HEK293 (cell line): Measurements from ENCODE around the gene HMGA1.

Source experiments
- ATF2 ChIP-seq: fragments of 450-650 bp; formaldehyde crosslinking; IDR thresholded peaks from 2 replicates; pipeline ENCODE4 v1.5.1; 2016; ENCODE audit warnings: missing biosample characterization, missing genetic modification characterization, low read depth
- PRDM10 ChIP-seq: fragments of 450-650 bp; formaldehyde crosslinking; IDR thresholded peaks from 2 replicates; pipeline ENCODE4 v1.5.1; 2016; ENCODE audit warnings: missing biosample characterization, missing genetic modification characterization
- ZBTB17 ChIP-seq: fragments of 450-650 bp; formaldehyde crosslinking; IDR thresholded peaks from 2 replicates; pipeline ENCODE4 v1.5.1; 2016; ENCODE audit warnings: missing biosample characterization, missing genetic modification characterization
- ZBTB21 ChIP-seq: fragments of 450-650 bp; formaldehyde crosslinking; IDR thresholded peaks from 2 replicates; pipeline ENCODE4 v1.5.1; 2017; ENCODE audit warnings: missing biosample characterization, missing genetic modification characterization
- ZBTB7A ChIP-seq: fragments of 450-650 bp; formaldehyde crosslinking; IDR thresholded peaks from 2 replicates; pipeline ENCODE4 v1.5.1; 2016; ENCODE audit warnings: low read depth, missing biosample characterization, missing genetic modification characterization
- ZFP37 ChIP-seq: fragments of 450-650 bp; formaldehyde crosslinking; IDR thresholded peaks from 2 replicates; pipeline ENCODE4 v1.5.1; 2016; ENCODE audit warnings: missing biosample characterization, missing genetic modification characterization
- ZFP41 ChIP-seq: fragments of 450-650 bp; formaldehyde crosslinking; IDR thresholded peaks from 2 replicates; pipeline ENCODE4 v1.5.1; 2016; ENCODE audit warnings: missing biosample characterization, missing genetic modification characterization, borderline replicate concordance
- ZNF184 ChIP-seq: fragments of 450-650 bp; IDR thresholded peaks from 2 replicates; pipeline ENCODE4 v1.5.1; 2018; ENCODE audit warnings: missing biosample characterization, mild to moderate bottlenecking, missing genetic modification characterization
- ZNF248 ChIP-seq: fragments of 450-650 bp; formaldehyde crosslinking; IDR thresholded peaks from 2 replicates; pipeline ENCODE4 v1.5.1; 2017; ENCODE audit warnings: missing biosample characterization, missing genetic modification characterization
- ZNF280C ChIP-seq: fragments of 450-650 bp; formaldehyde crosslinking; IDR thresholded peaks from 2 replicates; pipeline ENCODE4 v1.5.1; 2016; ENCODE audit warnings: missing biosample characterization, missing genetic modification characterization
- ZNF324 ChIP-seq: fragments of 450-650 bp; formaldehyde crosslinking; IDR thresholded peaks from 2 replicates; pipeline ENCODE4 v1.5.1; 2016; ENCODE audit warnings: missing biosample characterization, missing genetic modification characterization
- ZNF335 ChIP-seq: fragments of 450-650 bp; formaldehyde crosslinking; conservative IDR thresholded peaks from 2 replicates; pipeline ENCODE4 v1.5.1; 2016; ENCODE audit warnings: missing biosample characterization, missing genetic modification characterization
- ZNF362 ChIP-seq: fragments of 450-650 bp; formaldehyde crosslinking; IDR thresholded peaks from 2 replicates; pipeline ENCODE4 v1.5.1; 2016; ENCODE audit warnings: missing biosample characterization, missing genetic modification characterization
- ZNF394 ChIP-seq: fragments of 450-650 bp; formaldehyde crosslinking; IDR thresholded peaks from 2 replicates; pipeline ENCODE4 v1.5.1; 2016; ENCODE audit warnings: missing biosample characterization, missing genetic modification characterization, mild to moderate bottlenecking, moderate library complexity, borderline replicate concordance
- ZNF398 ChIP-seq: fragments of 450-650 bp; formaldehyde crosslinking; IDR thresholded peaks from 2 replicates; pipeline ENCODE4 v1.5.1; 2017; ENCODE audit warnings: missing biosample characterization, missing genetic modification characterization
- ZNF600 ChIP-seq: fragments of 450-650 bp; formaldehyde crosslinking; IDR thresholded peaks from 2 replicates; pipeline ENCODE4 v1.5.1; 2016; ENCODE audit warnings: missing biosample characterization, missing genetic modification characterization
- ZNF629 ChIP-seq: fragments of 450-650 bp; formaldehyde crosslinking; IDR thresholded peaks from 2 replicates; pipeline ENCODE4 v1.5.1; 2017; ENCODE audit warnings: missing biosample characterization, missing genetic modification characterization
- ZNF639 ChIP-seq: fragments of 450-650 bp; formaldehyde crosslinking; IDR thresholded peaks from 2 replicates; pipeline ENCODE4 v1.5.1; 2016; ENCODE audit warnings: missing biosample characterization, missing genetic modification characterization
- ZNF704 ChIP-seq: fragments of 450-650 bp; formaldehyde crosslinking; IDR thresholded peaks from 2 replicates; pipeline ENCODE4 v1.5.1; 2016; ENCODE audit warnings: missing biosample characterization, missing genetic modification characterization
- ZNF747 ChIP-seq: fragments of 450-650 bp; formaldehyde crosslinking; IDR thresholded peaks from 2 replicates; pipeline ENCODE4 v1.5.1; 2016; ENCODE audit warnings: missing biosample characterization, missing genetic modification characterization
- ZNF76 ChIP-seq: fragments of 450-650 bp; formaldehyde crosslinking; IDR thresholded peaks from 2 replicates; pipeline ENCODE4; 2016; ENCODE audit warnings: low read depth, missing biosample characterization, missing genetic modification characterization, borderline replicate concordance

The HMGA1 gene

GRCh38 chr6:34201455-34202107, 35.1 kb upstream of the HMGA1 start (continued):
- TF ChIP-seq ZNF335 (peak; percentile 57), ZNF629 (tag by site-specific recombination) (peak; percentile 95), ZNF394 (tag by site-specific recombination) (peak; percentile 39), ZNF362 (tag by site-specific recombination) (peak; percentile 74), ZNF398 (tag by site-specific recombination) (peak; percentile 70), ZBTB21 (tag by site-specific recombination) (peak; percentile 87), ZNF704 (tag by site-specific recombination) (no peak), ZNF600 (tag by site-specific recombination) (peak; percentile 34; the same call in 1 of the 2 replicates), ZNF76 (tag by site-specific recombination) (no peak), ZNF747 (tag by site-specific recombination) (no peak), ZBTB17 (tag by site-specific recombination) (0 out of 2 replicates have a peak, but pooled peaks have one; percentile 25), ZNF248 (no peak), ZFP41 (no peak), ZBTB7A (tag by site-specific recombination) (0 out of 2 replicates have a peak, but pooled peaks have one; percentile 20), ZFP37 (0 out of 2 replicates have a peak, but pooled peaks have one; percentile 44), ATF2 (tag by site-specific recombination) (peak; percentile 84), ZNF184 (tag by site-specific recombination) (peak; percentile 37; the same call in 1 of the 2 replicates), ZNF639 (tag by site-specific recombination) (peak; percentile 55), ZNF280C (tag by site-specific recombination) (no peak), PRDM10 (tag by site-specific recombination) (peak; percentile 22; the same call in 1 of the 2 replicates), ZNF324 (tag by site-specific recombination) (0 out of 2 replicates have a peak, but pooled peaks have one; percentile 28)
